AG04449 (cell line): ENCODE data around the gene ALDH8A1.

Experiments used
- CTCF ChIA-PET: fragments of 350-600 bp; formaldehyde crosslinking; extraction: SDS; loops from one replicate; lab custom pipeline; 2021; ENCODE audit warnings: antibody characterized with exemption; lab: Yijun Ruan, JAX
- POLR2A ChIA-PET: fragments of 400-600, 350-600 bp; formaldehyde crosslinking; extraction: SDS; loops from one replicate; lab custom pipeline; 2020; ENCODE audit warnings: antibody characterized with exemption, inconsistent platforms; lab: Yijun Ruan, JAX
- DNase-seq: peaks from one replicate; pipeline ENCODE4 v3.0.0-alpha.2; 2010; ENCODE audit warnings: low read depth, low spot score
- H3K4me3 ChIP-seq: 2 replicates; pipeline ENCODE4 v1.5.1; 2011; ENCODE audit warnings: low read depth, mild to moderate bottlenecking, control low read depth, low read length
- CTCF ChIP-seq: IDR thresholded peaks from one replicate; pipeline ENCODE4 v1.5.1; 2011; ENCODE audit warnings: mild to moderate bottlenecking, moderate library complexity, low read length, control low read depth, inconsistent platforms; ENCODE audit not compliant: insufficient read depth; ENCODE audit errors: missing control alignments

ALDH8A1 gene

GRCh38 chr6:134948691-134949090 is 1.2 kb downstream of the ALDH8A1 start:
- CTCF ChIA-PET, result interaction anchor here (1.0 to 5.1 kb wide), 6 partner anchors 8 to 827 kb away, joined by 3 to 26 read pairs (median 3); no protein-coding TSS in a partner anchor
- DNase-seq, result no peak
- no peak for TF ChIP-seq CTCF
- no peak overlapping the region for H3K4me3 ChIP-seq
- POLR2A ChIA-PET, result no interaction called here

- TF ChIP-seq CTCF, result no peak
- no peak for DNase-seq
- ChIA-PET CTCF (interaction anchor here (1.0 to 1.8 kb wide), 4 partner anchors 66 to 827 kb away, joined by 3 to 11 read pairs (median 4); no protein-coding TSS in a partner anchor), POLR2A (no interaction called here)
- no peak overlapping the region for H3K4me3 ChIP-seq
Observed at GRCh38 chr6:134948142-134948541, 1.8 kb downstream of the ALDH8A1 start.

GRCh38 chr6:134945045-134945444 is 4.9 kb downstream of the ALDH8A1 start:
- POLR2A ChIA-PET, result no interaction called here
- TF ChIP-seq CTCF, result no peak
- H3K4me3 ChIP-seq, result no peak overlapping the region
- no peak for DNase-seq
- CTCF ChIA-PET, result interaction anchor here (0.9 to 10.5 kb wide), 6 partner anchors 38 to 824 kb away, joined by 3 to 150 read pairs (median 4); no protein-coding TSS in a partner anchor

GRCh38 chr6:134943522-134944111 is 6.3 kb downstream of the ALDH8A1 start:
- DNase-seq, result no peak
- ChIA-PET CTCF (interaction anchor here (0.9 to 10.5 kb wide), 7 partner anchors 37 to 832 kb away, joined by 3 to 150 read pairs (median 4); no protein-coding TSS in a partner anchor), POLR2A (no interaction called here)
- no peak overlapping the region for H3K4me3 ChIP-seq
- TF ChIP-seq CTCF, result no peak

- ChIA-PET CTCF (interaction anchor here (1.1 to 10.5 kb wide), 21 partner anchors 8 to 1014 kb away, joined by 3 to 150 read pairs (median 13); no protein-coding TSS in a partner anchor), POLR2A (no interaction called here)
- TF ChIP-seq CTCF, result no peak
- no peak for DNase-seq
- H3K4me3 ChIP-seq, result no peak overlapping the region
Observed at GRCh38 chr6:134938896-134939295, 11.0 kb downstream of the ALDH8A1 start.

GRCh38 chr6:134937426-134937825 is 12.5 kb downstream of the ALDH8A1 start:
- ChIA-PET POLR2A (interaction anchor here (1.0 kb wide), 1 partner anchor 28 kb away, joined by 3 read pairs; no protein-coding TSS in a partner anchor), CTCF (interaction anchor here (0.9 to 10.5 kb wide), 6 partner anchors 10 to 815 kb away, joined by 3 to 150 read pairs (median 40); no protein-coding TSS in a partner anchor)
- TF ChIP-seq CTCF, result no peak
- no peak overlapping the region for H3K4me3 ChIP-seq
- no peak for DNase-seq
